Measurements from ENCODE around the gene PIP5KL1.
A peak's percentile ranks its signal among the peaks of the same experiment; 100 is the strongest.

The PIP5KL1 gene

DNA sequence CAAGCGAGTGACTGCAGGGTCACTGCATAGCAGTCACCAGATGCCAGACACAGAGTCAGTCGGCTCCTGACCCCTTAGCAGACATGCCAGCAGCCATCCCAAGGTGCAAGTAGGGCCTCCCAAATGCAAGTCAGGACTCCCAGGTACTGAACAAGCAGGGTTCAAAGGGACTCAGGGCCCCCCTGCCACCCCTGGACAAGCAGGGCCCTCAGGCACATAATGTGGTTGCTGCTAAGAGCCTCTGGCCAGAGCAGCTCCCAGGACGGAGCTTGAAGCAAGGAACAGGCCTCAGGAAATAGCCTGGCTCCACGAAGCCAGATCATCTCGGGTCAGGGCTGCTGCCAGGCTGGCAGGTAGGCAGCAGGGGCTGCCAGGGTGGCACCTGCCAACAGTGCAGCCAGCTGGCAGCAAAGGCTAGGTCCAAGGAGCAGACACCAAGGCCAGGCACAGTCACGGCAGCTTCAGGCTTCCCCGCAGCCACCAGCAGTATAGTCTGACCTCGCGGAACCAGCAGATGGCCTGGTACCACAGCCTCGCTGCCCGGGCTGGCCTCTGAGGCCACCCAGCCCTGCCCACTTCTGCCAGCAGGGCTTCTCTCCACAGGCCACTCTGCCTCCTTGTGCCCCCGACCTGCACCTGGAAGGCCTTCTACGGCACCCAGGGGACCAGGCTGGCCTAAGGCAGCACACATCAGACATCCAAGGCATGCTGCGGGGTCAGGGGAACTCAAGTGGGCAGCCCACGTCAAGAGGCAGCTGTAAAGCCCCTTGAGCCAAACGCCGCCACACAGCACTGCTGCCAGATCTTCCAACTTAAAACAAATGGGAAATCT lies 42.8 kb upstream of the PIP5KL1 start:
- no peak for DNase-seq (ENCODE audit: low read depth in 2 of 2)
- no peak overlapping the region for H3K4me3 ChIP-seq (replicated peaks in 1 of 2; ENCODE audit: low read depth in 2 of 2, low read length in 2 of 2)

DNA sequence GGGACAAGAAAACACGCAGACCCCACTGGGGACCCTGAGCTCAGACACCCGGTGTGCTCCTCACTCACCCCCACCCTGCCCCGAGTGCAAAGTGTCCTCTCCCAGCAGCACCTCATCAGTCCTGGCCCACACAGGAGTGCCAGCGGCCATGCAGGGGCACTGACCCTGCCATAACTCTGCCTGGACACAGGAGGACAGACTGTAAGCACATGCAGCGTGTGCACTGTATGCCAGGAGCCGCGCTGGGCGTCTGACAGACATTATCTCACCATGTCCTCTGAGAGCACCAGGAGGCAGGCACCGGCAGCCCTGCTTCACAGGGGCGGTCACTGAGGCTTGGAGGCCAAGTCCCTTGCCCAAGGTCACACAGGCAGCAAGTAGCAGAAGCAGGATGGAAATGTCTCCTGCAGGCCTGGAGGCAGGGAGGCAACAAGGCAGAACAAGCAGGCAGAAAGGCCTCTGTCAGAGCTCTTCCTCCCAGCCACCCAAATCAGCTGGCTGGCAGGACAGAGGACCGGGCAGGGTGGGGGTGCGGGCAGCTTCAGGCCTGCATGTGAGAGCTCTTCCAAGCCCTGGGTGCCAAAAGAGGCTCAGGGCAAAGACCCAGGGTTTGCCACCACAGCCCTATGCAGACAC lies 41.8 kb upstream of the PIP5KL1 start:
- no peak overlapping the region for H3K4me3 ChIP-seq (replicated peaks in 1 of 2; ENCODE audit: low read depth in 2 of 2, low read length in 2 of 2)

More for the DNA sequence above, 42.8 kb upstream of the PIP5KL1 start:
- TF ChIP-seq, protein P1, sequence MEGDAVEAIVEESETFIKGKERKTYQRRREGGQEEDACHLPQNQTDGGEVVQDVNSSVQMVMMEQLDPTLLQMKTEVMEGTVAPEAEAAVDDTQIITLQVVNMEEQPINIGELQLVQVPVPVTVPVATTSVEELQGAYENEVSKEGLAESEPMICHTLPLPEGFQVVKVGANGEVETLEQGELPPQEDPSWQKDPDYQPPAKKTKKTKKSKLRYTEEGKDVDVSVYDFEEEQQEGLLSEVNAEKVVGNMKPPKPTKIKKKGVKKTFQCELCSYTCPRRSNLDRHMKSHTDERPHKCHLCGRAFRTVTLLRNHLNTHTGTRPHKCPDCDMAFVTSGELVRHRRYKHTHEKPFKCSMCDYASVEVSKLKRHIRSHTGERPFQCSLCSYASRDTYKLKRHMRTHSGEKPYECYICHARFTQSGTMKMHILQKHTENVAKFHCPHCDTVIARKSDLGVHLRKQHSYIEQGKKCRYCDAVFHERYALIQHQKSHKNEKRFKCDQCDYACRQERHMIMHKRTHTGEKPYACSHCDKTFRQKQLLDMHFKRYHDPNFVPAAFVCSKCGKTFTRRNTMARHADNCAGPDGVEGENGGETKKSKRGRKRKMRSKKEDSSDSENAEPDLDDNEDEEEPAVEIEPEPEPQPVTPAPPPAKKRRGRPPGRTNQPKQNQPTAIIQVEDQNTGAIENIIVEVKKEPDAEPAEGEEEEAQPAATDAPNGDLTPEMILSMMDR (IDR thresholded peaks at IDR 0.05; ENCODE audit: low read depth, low read length), result no peak

DNA sequence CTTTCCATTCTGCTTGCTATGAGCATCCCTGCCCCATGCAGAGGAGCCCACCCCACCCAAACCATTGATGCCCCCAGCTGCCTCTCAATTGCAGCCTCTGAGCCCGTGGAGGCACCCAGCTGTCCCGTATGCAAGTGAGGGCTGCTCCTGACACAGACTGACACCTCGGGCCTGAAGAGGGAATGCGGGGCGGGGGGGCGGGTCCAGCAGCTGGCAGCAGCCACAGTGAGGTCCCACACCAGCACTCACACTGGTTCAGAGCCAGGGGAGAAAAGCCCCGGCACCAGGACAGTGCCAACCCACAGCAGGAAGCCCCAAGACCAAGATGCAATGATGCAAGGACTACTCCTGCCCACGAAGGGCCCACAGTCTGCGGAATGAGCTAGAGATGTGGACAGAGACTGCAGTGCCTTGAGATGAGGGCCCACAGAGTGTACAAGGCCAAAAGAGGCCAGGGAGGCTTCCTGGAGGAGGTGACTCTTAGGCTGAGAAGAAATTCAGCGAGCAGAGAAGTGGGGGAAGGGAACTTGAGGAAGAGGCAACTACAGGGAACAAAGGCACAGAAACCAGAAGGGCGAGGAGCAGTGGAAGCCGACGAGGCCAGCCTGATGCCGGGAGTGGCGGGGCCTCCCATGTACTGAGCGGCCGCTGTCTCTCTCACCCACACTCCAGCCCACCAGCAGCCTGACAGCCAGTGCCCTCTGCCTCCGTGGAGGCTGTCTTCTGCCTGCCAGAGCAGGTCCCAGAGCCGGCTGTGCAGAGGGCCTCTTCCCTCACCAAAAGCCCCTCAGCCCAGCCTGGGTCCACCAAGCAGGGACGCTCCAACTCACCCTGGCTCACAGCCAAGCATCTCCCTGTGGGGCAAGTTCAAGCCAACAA lies 41.0 kb upstream of the PIP5KL1 start:
- TF ChIP-seq, protein P1 (IDR thresholded peaks at IDR 0.05; ENCODE audit: low read depth, low read length), result no peak
- no peak for DNase-seq (ENCODE audit: low read depth in 2 of 2)
- no peak overlapping the region for H3K4me3 ChIP-seq (replicated peaks in 1 of 2; ENCODE audit: low read depth in 2 of 2, low read length in 2 of 2)

More for the DNA sequence above, 41.8 kb upstream of the PIP5KL1 start:
- no peak for DNase-seq (ENCODE audit: low read depth in 2 of 2)
- TF ChIP-seq, protein P1 (IDR thresholded peaks at IDR 0.05; ENCODE audit: low read depth, low read length), result no peak

DNA sequence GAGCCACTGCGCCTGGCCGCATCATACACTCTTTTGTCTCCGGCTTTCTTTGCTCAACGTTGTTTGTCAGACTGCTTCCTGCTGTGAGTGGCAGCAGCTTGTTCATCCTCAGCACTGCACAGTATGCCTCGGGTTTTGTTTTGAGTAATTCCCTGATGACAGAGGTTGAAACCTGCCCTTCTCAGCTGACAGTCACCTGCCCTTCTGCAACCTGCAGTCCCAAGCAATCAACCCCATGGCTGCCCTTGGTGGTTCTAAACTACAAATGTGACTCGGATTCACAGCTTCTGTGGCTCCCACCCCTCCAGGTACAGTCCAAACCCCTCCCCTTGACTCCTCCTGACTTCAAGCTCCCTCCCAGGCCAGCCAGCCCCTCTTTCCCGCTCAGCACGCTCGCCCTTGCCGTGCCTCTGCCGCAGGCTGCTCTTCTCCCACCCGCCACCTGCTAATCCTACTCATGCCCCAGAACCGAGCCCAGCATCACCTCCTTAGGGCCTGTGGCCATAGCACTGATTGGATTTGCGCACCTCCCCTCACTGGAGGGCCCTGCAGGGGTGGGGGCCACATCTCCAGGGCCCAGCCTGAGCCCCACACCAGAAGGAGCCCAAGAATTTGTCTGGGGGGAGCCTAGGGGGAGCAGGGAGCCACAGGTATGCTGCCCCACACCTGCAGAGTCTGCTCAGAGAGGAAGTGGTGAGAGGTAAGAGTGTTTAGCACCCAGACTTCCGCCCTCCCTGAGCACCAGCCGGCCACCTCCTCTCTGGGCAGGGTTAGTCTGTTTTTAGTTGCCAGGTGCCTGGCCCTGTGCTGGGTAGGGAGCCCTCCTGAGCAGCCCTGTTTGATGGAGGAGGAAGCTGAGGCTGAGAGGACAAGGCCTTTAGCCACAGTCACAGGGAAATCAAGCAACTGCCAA lies 40.1 kb upstream of the PIP5KL1 start:
- TF ChIP-seq, protein P1 (IDR thresholded peaks at IDR 0.05; ENCODE audit: low read depth, low read length), result no peak
- H3K4me3 ChIP-seq (replicated peaks in 1 of 2; ENCODE audit: low read depth in 2 of 2, low read length in 2 of 2), result no peak overlapping the region

DNA sequence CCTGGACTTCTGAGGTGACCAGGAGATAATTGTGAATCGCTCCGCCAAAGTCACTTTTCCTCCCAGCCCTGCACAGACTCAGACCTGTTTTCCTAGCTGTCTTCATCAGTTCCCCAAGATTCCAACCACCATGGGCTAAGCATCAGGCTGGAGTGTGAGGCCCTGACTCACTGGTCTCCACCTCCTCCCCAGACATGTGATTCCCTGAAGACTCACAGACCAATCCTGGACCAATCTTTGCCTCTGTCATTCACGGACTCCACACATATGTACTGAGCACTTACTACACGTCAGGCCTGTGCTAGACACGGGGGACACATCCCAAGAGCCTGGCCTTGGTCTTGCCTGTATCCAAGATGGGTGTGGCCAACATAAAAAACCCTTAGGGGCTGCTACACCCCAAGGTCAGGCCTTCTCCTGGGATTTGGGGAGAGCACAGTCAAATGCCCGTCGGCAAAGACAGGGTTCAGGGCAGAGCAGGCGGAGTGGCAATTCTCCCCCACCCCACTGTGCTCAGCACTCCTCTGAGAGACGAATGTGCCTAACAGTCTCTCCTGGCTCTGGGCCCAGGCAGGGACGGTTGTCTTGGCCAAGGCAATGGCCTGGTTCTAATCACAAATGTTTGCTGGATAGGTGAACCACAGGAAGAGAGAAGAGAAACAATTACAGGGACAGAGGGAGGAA lies 38.3 kb upstream of the PIP5KL1 start:
- H3K4me3 ChIP-seq (replicated peaks in 1 of 2; ENCODE audit: low read depth in 2 of 2, low read length in 2 of 2), result no peak overlapping the region
- TF ChIP-seq, protein P1 (IDR thresholded peaks at IDR 0.05; ENCODE audit: low read depth, low read length), result no peak
- peak; percentile 79 to 93 for DNase-seq (ENCODE audit: low read depth in 2 of 2)

More for the DNA sequence above, 40.1 kb upstream of the PIP5KL1 start:
- no peak for DNase-seq (ENCODE audit: low read depth in 2 of 2)
